SK-N-SH (cell line): ENCODE measurements around the gene TMEM129. TPM values are rescaled to one million over a fixed set of nuclear protein-coding genes. Genes with fewer than 3 reads are reported as not detected.

Source experiments
- CTCF ChIA-PET: fragments of 300-600, 350-600 bp; formaldehyde crosslinking; extraction: SDS; loops from one replicate; lab custom pipeline; 2021; lab: Yijun Ruan, JAX
- POLR2A ChIA-PET: fragments of 350-600 bp; sonication (Branson Sonifier 250); formaldehyde crosslinking; extraction: SDS; loops from one replicate; lab custom pipeline; 2020; ENCODE audit warnings: antibody characterized with exemption, inconsistent platforms; lab: Yijun Ruan, JAX
- DNase-seq: peaks from one replicate; pipeline ENCODE4 v3.0.0; 2012
- H2AFZ ChIP-seq: fragments of 200-600 bp; sonication (generic); 2 replicates; pipeline ENCODE4 v1.8.1; 2016; ENCODE audit warnings: antibody characterized with exemption, mild to moderate bottlenecking, low read depth
- H3F3A ChIP-seq: fragments of 200-600 bp; sonication (generic); replicated peaks from 2 replicates; pipeline ENCODE3; 2016; ENCODE audit warnings: antibody characterized with exemption, mild to moderate bottlenecking; ENCODE audit not compliant: insufficient read depth
- H3K27ac ChIP-seq, 2 experiments: fragments of 200-500 bp in 1 of 2; fragments of 200-600 bp in 1 of 2; sonication (Bioruptor generic) in 1 of 2; sonication (generic), shearing (Covaris generic) in 1 of 2; 2 replicates each; pipeline versions ENCODE4 v1.5.1 to v1.6.1; 2014 to 2016; ENCODE audit warnings: low read depth in 2 of 2, inconsistent platforms in 1 of 2, low read length in 1 of 2, mild to moderate bottlenecking in 1 of 2, mixed read lengths in 1 of 2
- H3K27me3 ChIP-seq: fragments of 200-600 bp; sonication (generic), shearing (Covaris generic); 2 replicates; pipeline ENCODE4 v1.6.1; 2016; ENCODE audit warnings: mixed run types; ENCODE audit not compliant: insufficient read depth
- H3K36me3 ChIP-seq, 2 experiments: fragments of 200-500 bp in 1 of 2; fragments of 200-600 bp in 1 of 2; sonication (Bioruptor generic) in 1 of 2; sonication (generic) in 1 of 2; replicated peaks in 1 of 2; 2 replicates each; pipeline versions ENCODE3 to v1.5.1; 2014 to 2016; ENCODE audit warnings: low read length in 1 of 2, mild to moderate bottlenecking in 1 of 2; ENCODE audit not compliant: insufficient read depth in 2 of 2, control insufficient read depth in 1 of 2
- H3K4me1 ChIP-seq, 2 experiments: fragments of 200-500 bp in 1 of 2; fragments of 200-600 bp in 1 of 2; sonication (Bioruptor generic) in 1 of 2; sonication (generic), shearing (Covaris generic) in 1 of 2; 2 replicates each; pipeline versions ENCODE4 v1.5.1 to v1.6.1; 2014 to 2016; ENCODE audit warnings: low read depth in 1 of 2, low read length in 1 of 2, mixed run types in 1 of 2; ENCODE audit not compliant: insufficient read depth in 2 of 2, control insufficient read depth in 1 of 2
- H3K4me2 ChIP-seq: fragments of 200-600 bp; sonication (generic), shearing (Covaris generic); 2 replicates; pipeline ENCODE4 v1.6.1; 2017; ENCODE audit warnings: mixed run types
- H3K4me3 ChIP-seq, 2 experiments: fragments of 200-500 bp in 1 of 2; fragments of 200-600 bp in 1 of 2; sonication (Bioruptor generic) in 1 of 2; sonication (generic), shearing (Covaris generic) in 1 of 2; 2 replicates each; pipeline versions ENCODE4 v1.5.1 to v1.8.1; 2014 to 2016; ENCODE audit warnings: low read depth in 2 of 2, inconsistent platforms in 1 of 2, low read length in 1 of 2, mild to moderate bottlenecking in 1 of 2, mixed read lengths in 1 of 2, moderate library complexity in 1 of 2
- H3K79me2 ChIP-seq: fragments of 200-600 bp; sonication (generic); 2 replicates; pipeline ENCODE4 v1.8.1; 2017; ENCODE audit warnings: mild to moderate bottlenecking; ENCODE audit not compliant: insufficient read depth
- H3K9ac ChIP-seq: fragments of 200-600 bp; sonication (generic); 2 replicates; pipeline ENCODE4 v1.6.1; 2017; ENCODE audit warnings: mixed run types
- H3K9me2 ChIP-seq: fragments of 200-600 bp; sonication (generic); 2 replicates; pipeline ENCODE4 v1.6.1; 2017; ENCODE audit warnings: mixed run types
- H3K9me3 ChIP-seq: fragments of 200-600 bp; sonication (generic); 2 replicates; pipeline ENCODE4 v1.6.1; 2017; ENCODE audit warnings: mixed run types, mild to moderate bottlenecking, moderate library complexity
- H4K20me1 ChIP-seq: fragments of 200-600 bp; sonication (generic); 2 replicates; pipeline ENCODE4 v1.6.1; 2017; ENCODE audit warnings: mild to moderate bottlenecking, mixed run types; ENCODE audit not compliant: insufficient read depth
- ELF1 ChIP-seq: IDR thresholded peaks from 2 replicates; pipeline ENCODE4 v1.4.0; 2012
- FOSL2 ChIP-seq: IDR thresholded peaks from 2 replicates; pipeline ENCODE4 v1.4.0; 2012; ENCODE audit warnings: low read depth, mild to moderate bottlenecking, moderate library complexity, borderline replicate concordance
- FOXJ3 ChIP-seq: sonication (generic); formaldehyde crosslinking; IDR thresholded peaks from 2 replicates; pipeline ENCODE4 v1.5.1; 2020; ENCODE audit warnings: mild to moderate bottlenecking, missing genetic modification reagents
- GABPA ChIP-seq: IDR thresholded peaks from 2 replicates; pipeline ENCODE4 v1.4.0; 2012; ENCODE audit warnings: low read depth, mild to moderate bottlenecking
- GATA2 ChIP-seq: sonication (generic); formaldehyde crosslinking; IDR thresholded peaks from 2 replicates; pipeline ENCODE4 v1.5.0; 2020; ENCODE audit warnings: mild to moderate bottlenecking, missing genetic modification reagents
- JUND ChIP-seq: IDR thresholded peaks from 2 replicates; pipeline ENCODE4 v1.4.0; 2012
- MXI1 ChIP-seq: IDR thresholded peaks from 2 replicates; pipeline ENCODE4 v1.6.1; 2012; ENCODE audit warnings: mild to moderate bottlenecking, low read depth, low read length, improper control_type of control experiment
- NFIC ChIP-seq: IDR thresholded peaks from 2 replicates; pipeline ENCODE4 v1.4.0; 2012; ENCODE audit warnings: borderline replicate concordance
- POLR2AphosphoS5 ChIP-seq: IDR thresholded peaks from 2 replicates; pipeline ENCODE4 v1.6.1; 2012; ENCODE audit warnings: low read depth, low read length
- RCOR1 ChIP-seq: fragments of 150-350 bp; IDR thresholded peaks from 2 replicates; pipeline ENCODE4 v1.6.1; 2017; ENCODE audit warnings: antibody characterized with exemption, low read length
- RFX5 ChIP-seq: IDR thresholded peaks from 2 replicates; pipeline ENCODE4 v1.6.1; 2012; ENCODE audit warnings: mild to moderate bottlenecking, improper control_type of control experiment, low read length
- SIN3A ChIP-seq: IDR thresholded peaks from 2 replicates; pipeline ENCODE4 v1.6.1; 2012; ENCODE audit warnings: low read depth, mild to moderate bottlenecking, low read length, moderate library complexity, borderline replicate concordance
- WGBS: methylation state at CpG from one replicate; pipeline ENCODE4 v1.1.6; 2017; ENCODE audit warnings: low lambda C conversion rate; 5-methylcytosine and 5-hydroxymethylcytosine counted together
- polyA plus RNA-seq, 3 experiments: library from polyadenylated mRNA; depleted of rRNA; stranded (reverse); fragments of >200 nt; gene quantifications; 2 replicates each; pipeline ENCODE4 v1.2.3, GENCODE V29; 2012
- TF ChIP-seq, protein P1 (sequence below): fragments of 150-350 bp; IDR thresholded peaks from 2 replicates; pipeline ENCODE4 v1.6.1; 2016; ENCODE audit warnings: mild to moderate bottlenecking, low read depth, low read length
- TF ChIP-seq, protein P2 (sequence below): IDR thresholded peaks from 2 replicates; pipeline ENCODE4; 2012
- TF ChIP-seq, protein P3 (sequence below): fragments of 150-350 bp; IDR thresholded peaks from 2 replicates; pipeline ENCODE4 v1.6.1; 2017; ENCODE audit warnings: antibody characterized with exemption, low read length, low read depth, borderline replicate concordance
- TF ChIP-seq, protein P4 (sequence below): fragments of 200-600 bp; sonication (generic); IDR thresholded peaks from 2 replicates; pipeline ENCODE4 v1.6.1; 2017; ENCODE audit warnings: antibody characterized with exemption, mild to moderate bottlenecking, moderate library complexity

The TMEM129 gene
- polyA plus RNA-seq, 1 of the 3 experiments (the other 2 are of a cell fraction): 36.5 TPM

DNA sequence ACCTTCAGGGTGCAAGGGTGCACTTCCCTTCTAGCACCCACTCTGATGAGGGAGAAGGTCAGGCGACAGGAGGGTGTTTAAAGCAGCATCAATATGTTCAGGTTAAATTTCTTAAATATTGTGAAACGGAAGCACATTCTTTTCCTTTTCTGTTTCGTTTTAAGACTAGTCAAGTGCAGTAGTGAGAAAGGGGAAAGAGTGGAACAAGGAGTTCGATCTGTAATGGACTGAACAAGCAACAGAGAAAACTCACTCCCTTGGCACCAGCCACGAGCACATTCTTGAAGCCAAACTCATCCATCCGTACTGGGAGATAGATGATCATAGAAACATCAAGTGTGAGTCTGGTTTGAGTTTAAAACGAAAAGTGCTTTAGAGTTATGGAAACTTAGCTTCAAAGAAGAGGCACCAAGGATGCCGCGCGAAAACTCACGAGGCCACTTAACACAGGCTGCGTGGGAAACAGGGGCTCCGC lies 37.8 kb downstream of the TMEM129 start:
- WGBS: 15% methylated on average over 13 of the region's 13 CpGs
- H3K4me2 ChIP-seq: peak overlapping the region; percentile 93
- no peaks in the 10 kb centered on the region for H3K27me3 ChIP-seq
- no peak for DNase-seq
- peaks cover 4 to 13% of the 10 kb centered on the region in 2 experiments; a peak in 2 of 4 replicates for H3K4me1 ChIP-seq
- peak; percentile 65; the same call in 1 of the 2 replicates for TF ChIP-seq NFIC
- peak; percentile 21; the same call in 1 of the 2 replicates for TF ChIP-seq JUND
- TF ChIP-seq, protein P1, sequence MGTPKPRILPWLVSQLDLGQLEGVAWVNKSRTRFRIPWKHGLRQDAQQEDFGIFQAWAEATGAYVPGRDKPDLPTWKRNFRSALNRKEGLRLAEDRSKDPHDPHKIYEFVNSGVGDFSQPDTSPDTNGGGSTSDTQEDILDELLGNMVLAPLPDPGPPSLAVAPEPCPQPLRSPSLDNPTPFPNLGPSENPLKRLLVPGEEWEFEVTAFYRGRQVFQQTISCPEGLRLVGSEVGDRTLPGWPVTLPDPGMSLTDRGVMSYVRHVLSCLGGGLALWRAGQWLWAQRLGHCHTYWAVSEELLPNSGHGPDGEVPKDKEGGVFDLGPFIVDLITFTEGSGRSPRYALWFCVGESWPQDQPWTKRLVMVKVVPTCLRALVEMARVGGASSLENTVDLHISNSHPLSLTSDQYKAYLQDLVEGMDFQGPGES: no peak
- TF ChIP-seq RCOR1: no peak
- TF ChIP-seq SIN3A: 0 out of 2 replicates have a peak, but pooled peaks have one; percentile 13
- TF ChIP-seq, protein P2, sequence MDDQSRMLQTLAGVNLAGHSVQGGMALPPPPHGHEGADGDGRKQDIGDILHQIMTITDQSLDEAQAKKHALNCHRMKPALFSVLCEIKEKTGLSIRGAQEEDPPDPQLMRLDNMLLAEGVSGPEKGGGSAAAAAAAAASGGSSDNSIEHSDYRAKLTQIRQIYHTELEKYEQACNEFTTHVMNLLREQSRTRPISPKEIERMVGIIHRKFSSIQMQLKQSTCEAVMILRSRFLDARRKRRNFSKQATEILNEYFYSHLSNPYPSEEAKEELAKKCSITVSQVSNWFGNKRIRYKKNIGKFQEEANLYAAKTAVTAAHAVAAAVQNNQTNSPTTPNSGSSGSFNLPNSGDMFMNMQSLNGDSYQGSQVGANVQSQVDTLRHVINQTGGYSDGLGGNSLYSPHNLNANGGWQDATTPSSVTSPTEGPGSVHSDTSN: peak; percentile 38
- TF ChIP-seq FOSL2: peak; percentile 37; the same call in 1 of the 2 replicates
- no peak for TF ChIP-seq POLR2AphosphoS5
- ChIA-PET CTCF (interaction anchor here (6.2 kb wide), 1 partner anchor 9 kb away, joined by 32 read pairs; no protein-coding TSS in a partner anchor), POLR2A (no interaction called here)
- H2AFZ ChIP-seq: peak overlapping the region; percentile 89; the same call in 1 of the 2 replicates
- H3F3A ChIP-seq: peaks cover 23% of the 10 kb centered on the region
- H3K27ac ChIP-seq: peak overlapping the region; percentile 61 to 94; a peak in 3 of 4 replicates
- H3K9me2 ChIP-seq: no peaks in the 10 kb centered on the region
- H3K9me3 ChIP-seq: no peaks in the 10 kb centered on the region
- H3K79me2 ChIP-seq: peaks cover 11% of the 10 kb centered on the region
- peak overlapping the region; percentile 88 for H3K9ac ChIP-seq
- no peaks in the 10 kb centered on the region for H4K20me1 ChIP-seq
- peak overlapping the region; percentile 65 to 67 for H3K4me3 ChIP-seq
- H3K36me3 ChIP-seq: no peaks in the 10 kb centered on the region

DNA sequence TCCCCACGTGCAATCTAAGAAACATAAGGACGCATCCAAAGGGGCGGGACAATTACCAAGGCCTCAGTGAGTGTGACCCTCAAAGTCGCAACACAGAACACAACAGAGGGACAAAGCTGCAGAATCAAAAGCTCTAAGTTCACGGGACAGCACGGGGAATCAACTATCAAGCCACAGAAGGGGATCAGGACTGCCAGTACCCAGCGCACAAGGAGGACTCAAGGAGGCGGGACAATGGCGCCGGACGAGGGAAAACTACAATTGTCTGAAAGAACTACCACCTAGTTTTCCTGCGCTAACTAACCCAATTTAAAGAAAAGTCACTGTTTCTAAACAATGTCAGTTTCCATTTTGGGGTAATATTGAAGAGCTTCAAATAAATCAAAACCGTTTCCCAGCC lies 38.3 kb downstream of the TMEM129 start:
- peak overlapping the region; percentile 88; the same call in 1 of the 2 replicates for H3K9ac ChIP-seq
- WGBS: 96% methylated on average over 13 of the region's 13 CpGs
- TF ChIP-seq, protein P3, sequence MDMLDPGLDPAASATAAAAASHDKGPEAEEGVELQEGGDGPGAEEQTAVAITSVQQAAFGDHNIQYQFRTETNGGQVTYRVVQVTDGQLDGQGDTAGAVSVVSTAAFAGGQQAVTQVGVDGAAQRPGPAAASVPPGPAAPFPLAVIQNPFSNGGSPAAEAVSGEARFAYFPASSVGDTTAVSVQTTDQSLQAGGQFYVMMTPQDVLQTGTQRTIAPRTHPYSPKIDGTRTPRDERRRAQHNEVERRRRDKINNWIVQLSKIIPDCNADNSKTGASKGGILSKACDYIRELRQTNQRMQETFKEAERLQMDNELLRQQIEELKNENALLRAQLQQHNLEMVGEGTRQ: no peak
- no peak for TF ChIP-seq RFX5
- no peak for TF ChIP-seq JUND
- no peak for TF ChIP-seq MXI1
- TF ChIP-seq, protein P2: no peak
- no peak for TF ChIP-seq NFIC
- TF ChIP-seq GABPA: no peak
- TF ChIP-seq ELF1: no peak
- no peak for TF ChIP-seq GATA2 (CRISPR knock-in tag)
- TF ChIP-seq FOXJ3: no peak
- TF ChIP-seq, protein P4, sequence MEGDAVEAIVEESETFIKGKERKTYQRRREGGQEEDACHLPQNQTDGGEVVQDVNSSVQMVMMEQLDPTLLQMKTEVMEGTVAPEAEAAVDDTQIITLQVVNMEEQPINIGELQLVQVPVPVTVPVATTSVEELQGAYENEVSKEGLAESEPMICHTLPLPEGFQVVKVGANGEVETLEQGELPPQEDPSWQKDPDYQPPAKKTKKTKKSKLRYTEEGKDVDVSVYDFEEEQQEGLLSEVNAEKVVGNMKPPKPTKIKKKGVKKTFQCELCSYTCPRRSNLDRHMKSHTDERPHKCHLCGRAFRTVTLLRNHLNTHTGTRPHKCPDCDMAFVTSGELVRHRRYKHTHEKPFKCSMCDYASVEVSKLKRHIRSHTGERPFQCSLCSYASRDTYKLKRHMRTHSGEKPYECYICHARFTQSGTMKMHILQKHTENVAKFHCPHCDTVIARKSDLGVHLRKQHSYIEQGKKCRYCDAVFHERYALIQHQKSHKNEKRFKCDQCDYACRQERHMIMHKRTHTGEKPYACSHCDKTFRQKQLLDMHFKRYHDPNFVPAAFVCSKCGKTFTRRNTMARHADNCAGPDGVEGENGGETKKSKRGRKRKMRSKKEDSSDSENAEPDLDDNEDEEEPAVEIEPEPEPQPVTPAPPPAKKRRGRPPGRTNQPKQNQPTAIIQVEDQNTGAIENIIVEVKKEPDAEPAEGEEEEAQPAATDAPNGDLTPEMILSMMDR: no peak
- no peak for TF ChIP-seq FOSL2
- TF ChIP-seq, all 33 proteins: peak for 0
- peaks cover 11% of the 10 kb centered on the region for H3K79me2 ChIP-seq
- H3K9me3 ChIP-seq: no peaks in the 10 kb centered on the region
- peaks cover 4 to 13% of the 10 kb centered on the region in 2 experiments; a peak in 2 of 4 replicates for H3K4me1 ChIP-seq
- no peaks in the 10 kb centered on the region for H3K36me3 ChIP-seq
- peak overlapping the region; percentile 65 to 67; a peak in 3 of 4 replicates for H3K4me3 ChIP-seq
- H3K4me2 ChIP-seq: peak overlapping the region; percentile 93
- H4K20me1 ChIP-seq: no peaks in the 10 kb centered on the region
- peaks cover 23% of the 10 kb centered on the region for H3F3A ChIP-seq
- no peaks in the 10 kb centered on the region for H3K27me3 ChIP-seq
- no peak for DNase-seq
- peak overlapping the region in 1 of 2 experiments; percentile 94; a peak in 3 of 4 replicates for H3K27ac ChIP-seq
- ChIA-PET POLR2A (no interaction called here), CTCF (interaction anchor here (6.2 kb wide), 1 partner anchor 10 kb away, joined by 32 read pairs; no protein-coding TSS in a partner anchor)
- H2AFZ ChIP-seq: peak overlapping the region; percentile 89; the same call in 1 of the 2 replicates
- no peaks in the 10 kb centered on the region for H3K9me2 ChIP-seq
